ENCODE measurements around the gene STX3.
"Not testable (repeated sequence)": the region's sequence is repeated elsewhere in the genome, so short reads cannot be mapped to it uniquely, and the experiment has no call there.

STX3 gene

DNA sequence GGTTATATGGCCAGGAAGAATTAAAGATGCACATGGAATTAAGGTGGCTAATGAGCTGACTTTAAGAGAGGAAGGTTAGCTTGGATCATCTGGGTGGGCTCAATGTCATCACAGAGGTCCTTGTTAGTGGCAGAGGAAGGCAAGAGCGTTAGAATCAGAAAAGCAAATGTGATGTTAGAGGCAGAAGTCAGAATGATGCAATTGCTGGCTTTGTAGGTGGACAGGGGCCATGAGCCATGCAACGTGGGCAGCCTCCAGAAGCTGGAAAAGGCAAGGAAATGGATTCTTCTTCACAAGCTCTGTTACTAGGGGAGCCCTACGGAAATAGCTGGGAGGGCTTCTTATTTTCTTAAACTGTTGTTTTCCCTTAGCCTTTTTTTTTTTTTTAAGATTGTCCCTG, 92.5 kb downstream of the STX3 start:
- no peak for DNase-seq

DNA sequence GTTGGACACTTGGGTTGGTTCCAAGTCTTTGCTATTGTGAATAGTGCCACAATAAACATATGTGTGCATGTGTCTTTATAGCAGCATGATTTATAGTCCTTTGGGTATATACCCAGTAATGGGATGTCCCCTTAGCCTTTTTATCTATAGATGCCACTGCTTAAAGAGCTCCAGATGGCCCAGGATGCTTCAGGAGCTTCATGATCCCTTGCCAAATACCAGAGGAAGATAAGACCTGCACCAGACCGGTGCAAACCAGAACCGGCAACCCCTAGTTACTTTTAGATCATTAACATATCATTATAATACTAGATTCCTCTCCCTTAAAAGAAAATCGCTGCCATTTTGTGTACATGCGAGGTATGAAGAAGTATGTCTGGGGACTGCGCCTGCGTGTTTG, 93.3 kb downstream of the STX3 start:
- DNase-seq, result not testable (repeated sequence)

DNA sequence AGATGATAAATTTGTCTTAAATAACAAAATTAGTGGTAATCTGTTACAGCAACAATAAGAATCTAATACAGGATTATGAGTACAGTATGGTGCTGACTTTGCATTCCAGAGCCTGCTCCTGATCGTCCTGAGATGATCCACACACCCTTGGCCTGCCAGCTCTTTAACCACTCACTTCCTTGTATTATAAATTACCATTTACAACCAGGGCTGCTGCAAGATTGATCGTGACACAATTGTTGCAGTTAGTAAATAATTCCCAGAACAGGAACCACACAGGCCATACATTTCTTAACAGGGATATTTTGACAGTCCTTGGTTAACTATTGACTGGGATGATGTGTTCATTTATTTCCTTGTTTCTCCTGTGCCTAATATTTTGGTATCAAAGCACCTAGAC, 94.0 kb downstream of the STX3 start:
- DNase-seq, result no peak

DNA sequence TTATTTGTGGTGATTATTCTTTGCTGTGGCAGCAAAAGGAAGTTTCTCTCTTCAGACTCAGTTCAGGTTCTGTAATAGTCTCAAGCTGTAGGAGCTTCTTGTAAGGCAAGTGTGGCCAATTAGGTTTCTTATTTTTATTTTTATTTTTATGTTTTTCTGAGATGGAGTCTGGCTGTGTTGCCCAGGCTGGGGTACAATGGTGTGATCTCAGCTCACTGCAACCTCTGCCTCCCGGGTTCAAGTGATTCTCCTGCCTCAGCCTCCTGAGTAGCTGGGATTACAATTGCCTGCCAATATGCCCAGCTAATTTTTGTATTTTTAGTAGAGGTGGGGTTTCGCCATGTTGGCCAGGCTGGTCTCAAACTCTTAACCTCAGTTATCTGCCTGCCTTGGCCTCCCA, 94.4 kb downstream of the STX3 start:
- DNase-seq, result not testable (repeated sequence)

DNA sequence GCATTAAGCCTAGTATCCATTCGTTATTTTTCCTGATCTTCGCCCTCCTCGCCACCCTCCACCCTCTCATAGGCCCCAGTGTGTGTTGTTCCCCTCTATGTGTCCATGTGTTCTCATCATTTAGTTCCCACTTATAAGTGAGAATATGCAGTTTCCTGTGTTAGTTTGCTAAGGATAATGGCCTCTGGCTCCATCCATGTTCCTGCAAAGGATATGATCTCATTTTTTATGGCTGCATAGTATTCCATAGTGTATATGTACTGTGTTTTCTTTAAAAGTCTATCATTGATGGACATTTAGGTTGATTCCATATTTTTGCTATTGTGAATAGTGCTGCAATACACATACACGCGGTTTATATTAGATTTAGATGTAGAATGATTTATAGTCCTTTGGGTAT, 96.2 kb downstream of the STX3 start:
- not testable (repeated sequence) for DNase-seq

DNA sequence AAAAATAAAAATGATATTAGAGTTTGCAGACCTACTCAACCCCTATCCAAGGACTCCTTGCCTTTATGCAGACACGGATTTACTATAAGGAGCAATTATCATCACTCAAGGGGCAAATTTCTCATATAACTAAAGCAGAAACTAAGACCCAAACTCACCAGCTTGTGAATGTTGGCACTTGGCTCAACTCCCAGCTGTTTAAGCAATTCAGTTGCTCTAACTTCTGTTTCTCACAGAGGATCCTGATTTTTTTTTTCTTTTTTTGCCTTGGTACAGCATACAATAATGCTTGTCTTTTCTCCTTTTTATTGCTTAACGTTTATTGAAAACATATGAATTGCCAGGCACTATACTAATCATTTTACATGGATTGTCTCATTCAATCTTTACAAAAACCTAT, 99.7 kb downstream of the STX3 start:
- DNase-seq, result no peak
